GM19238 (cell line): Measurements from ENCODE around the gene FOXRED2.
"Not testable (repeated sequence)": the region's sequence is repeated elsewhere in the genome, so short reads cannot be mapped to it uniquely, and the experiment has no call there.

Experiments used
- DNase-seq: peaks from one replicate; pipeline ENCODE4 v3.0.0; 2011; ENCODE audit warnings: low spot score; ENCODE audit not compliant: insufficient read length

Gene FOXRED2

DNA sequence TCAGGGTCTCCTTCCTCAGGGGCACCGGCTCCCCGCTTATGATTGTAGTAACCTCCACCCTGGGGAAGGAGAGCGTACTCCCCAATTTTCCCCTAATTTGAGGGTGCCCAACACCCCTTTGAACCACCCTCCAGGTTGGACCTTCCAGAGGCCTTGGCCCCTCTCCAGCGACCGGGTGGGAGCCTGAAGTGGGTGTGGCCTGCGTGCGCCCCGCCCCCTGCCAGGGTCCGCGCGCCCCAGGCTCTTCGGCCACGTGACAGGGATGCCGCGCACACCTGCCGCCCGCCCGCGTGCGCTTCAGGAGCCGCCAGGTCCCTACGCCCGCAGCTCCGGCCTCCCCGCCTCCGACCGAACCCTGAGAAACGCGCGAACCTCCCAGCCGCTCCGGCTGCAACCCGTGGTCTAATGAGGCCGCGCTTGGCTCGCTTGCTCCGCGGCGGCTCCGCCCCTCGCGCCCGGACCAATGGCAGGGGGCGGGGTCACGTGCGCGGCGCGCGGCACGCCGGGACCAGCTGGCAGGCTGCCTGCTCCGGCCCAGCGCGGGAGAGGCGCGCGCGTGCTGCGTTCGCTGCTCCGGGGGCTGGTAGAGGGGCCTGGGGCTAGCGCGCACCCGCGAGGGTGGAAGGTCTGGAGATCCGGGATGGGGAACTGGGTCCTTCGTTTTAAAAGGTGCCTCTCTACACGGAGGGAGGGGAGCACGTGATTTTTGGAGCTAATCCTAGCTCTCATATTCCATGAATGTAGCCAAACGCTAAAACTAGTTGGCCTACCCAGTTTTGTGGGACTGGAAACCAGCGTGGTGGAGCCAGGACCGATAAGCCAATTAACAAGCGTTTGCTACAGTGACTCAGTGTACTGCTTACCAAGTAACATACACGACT, at the start of gene FOXRED2:
Gene FOXRED2 (minus strand): TSS at position 404 of the 881 bp plus-strand sequence. CDS start 618 bp downstream, outside the sequence.
- peak; percentile 98 for DNase-seq

DNA sequence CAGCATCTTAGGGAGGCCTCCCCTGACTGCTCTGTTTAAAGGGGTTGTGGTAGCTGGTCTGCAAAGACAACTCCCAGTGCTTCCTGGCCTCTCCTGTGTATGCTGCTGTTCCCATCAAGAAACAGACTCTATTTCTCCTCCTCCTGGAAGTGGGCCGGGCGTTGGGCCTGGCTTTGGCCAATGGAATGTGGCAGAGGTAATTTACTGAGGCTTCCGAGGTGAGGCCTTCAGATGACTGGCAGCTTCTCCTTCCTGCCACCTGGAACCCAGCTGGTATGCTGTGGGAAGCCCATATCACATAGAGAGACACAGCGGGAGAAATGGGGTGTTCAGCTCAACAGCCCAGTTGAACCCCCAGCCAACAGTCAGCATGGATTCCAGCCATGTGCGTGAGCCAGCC, 47.3 kb upstream of the FOXRED2 start:
- no peak for DNase-seq

GRCh38 chr22:36552289-36552688, 45.4 kb upstream of the FOXRED2 start:
- no peak for DNase-seq

DNA sequence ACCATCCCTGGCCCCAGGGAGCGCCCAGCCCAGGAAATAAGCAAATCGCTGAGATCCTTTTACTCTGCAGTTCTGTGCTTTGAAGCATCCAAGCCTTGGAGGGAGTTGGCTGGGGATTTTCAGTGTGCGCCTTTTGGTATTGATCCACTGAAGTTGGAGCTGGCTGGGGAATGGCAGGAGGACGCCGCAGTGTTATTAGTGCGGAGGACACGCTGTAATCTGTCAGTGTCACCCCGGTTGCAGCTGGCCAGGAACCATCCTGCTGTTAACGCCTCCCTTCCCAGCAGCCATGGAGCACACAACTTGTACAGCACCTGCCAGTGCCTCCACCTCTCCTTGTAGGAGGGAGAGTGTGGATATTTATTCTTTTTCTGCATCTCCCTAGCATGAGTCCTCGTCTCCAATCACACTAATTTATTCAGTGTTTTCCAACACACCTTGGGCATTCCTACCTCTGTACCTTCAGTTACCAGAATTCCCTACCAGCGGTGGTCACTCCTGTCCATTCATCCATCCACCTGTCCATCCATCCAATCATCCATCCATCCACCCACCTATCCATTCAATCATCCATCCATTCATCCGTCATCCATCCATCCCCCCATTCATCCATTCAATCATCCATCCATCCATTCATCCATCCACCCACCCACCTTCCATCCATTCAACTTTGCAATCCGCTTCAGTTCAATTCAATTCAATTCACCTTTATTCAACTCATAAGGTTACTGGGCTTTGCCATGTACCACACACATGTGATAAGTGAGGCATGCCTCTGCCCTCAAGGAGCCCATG, 44.1 kb upstream of the FOXRED2 start:
- no peak for DNase-seq

DNA sequence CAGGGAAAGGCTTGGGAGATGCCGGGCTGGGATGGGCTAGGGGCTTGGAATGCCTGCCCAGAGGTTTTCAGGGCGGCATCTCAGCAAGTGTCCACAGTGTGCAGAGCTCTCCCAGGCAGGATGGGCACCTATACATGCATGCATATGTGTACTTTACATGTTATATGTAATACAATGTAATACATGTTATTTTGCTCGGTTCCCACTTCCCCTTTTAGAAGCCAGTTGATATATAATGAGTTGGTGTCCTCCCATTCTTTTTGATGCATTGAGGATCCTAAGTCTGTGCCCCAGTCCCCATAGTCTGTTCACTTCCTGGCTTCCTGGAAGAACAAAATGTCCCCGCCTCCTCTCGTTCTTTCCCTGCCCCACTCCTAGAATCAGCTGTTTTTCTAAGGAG, 42.2 kb upstream of the FOXRED2 start:
- DNase-seq, result no peak

- DNase-seq, result no peak
These were observed 41.8 kb upstream of the FOXRED2 start for GRCh38 chr22:36548606-36549005.

- no peak for DNase-seq
These were observed 40.1 kb upstream of the FOXRED2 start for GRCh38 chr22:36546932-36547331.

GRCh38 chr22:36546092-36546804, 39.4 kb upstream of the FOXRED2 start:
- peak; percentile 26 for DNase-seq

DNA sequence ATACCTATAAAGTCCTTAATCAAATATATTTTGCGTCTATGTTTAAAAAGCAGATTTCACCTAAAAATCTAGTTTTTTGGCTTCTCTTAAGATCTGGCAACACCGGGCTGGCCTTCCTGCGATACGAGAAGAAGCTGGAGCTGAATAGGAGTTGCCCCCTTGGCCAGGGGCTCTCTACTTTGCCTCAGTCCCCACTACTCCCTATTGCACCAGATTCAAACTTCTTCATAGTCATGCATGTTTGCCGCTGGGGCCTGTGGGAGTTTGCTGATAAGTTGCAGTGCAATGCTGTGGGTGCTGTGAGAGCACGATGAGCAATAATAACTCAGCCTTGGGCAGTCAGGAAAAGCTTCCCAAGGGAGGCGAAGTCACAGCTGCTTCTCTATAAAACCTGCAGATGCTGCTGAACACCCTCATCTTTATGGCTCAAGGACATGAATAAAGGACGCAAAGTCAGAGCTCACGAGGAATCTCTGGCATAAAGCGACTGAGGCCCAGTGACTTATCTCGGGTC, 37.3 kb upstream of the FOXRED2 start:
- DNase-seq, result no peak

GRCh38 chr22:36541831-36542411, 35.1 kb upstream of the FOXRED2 start:
- DNase-seq, result no peak

DNA sequence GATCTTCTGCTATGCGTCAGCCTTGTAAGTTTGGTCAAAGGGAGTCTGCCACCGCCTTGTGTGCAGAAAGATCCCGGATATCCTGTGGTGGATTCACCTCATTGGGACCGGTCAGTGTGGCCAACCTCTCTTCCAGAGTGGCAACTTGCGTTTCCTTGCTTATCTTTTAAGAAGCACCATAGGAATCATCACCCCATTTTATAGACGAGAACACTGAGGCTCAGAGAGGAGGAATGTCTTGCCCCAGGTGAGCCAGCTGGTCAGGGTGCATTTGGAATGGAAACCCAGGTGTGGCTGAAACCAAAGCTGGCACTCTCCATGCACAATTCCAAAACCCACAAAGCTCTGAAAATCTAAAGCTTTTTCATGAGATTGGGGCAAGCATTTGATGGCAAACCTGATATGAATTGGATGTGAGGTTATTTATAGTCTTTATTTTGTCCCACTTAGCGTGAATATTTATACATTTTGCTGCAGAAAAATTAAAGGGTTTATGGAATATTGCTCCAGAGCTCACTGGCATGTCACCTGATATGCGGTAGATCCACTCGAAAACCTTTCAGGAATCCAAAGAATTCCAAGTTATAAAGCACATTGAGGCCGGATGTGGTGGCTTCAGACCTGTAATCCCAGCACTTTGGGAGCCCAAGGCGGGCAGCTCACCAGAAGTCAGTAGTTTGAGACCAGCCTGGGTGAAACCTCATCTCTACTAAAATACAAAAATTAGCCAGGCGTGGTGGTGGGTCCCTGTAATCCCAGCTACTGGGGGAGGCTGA, 34.2 kb upstream of the FOXRED2 start:
- DNase-seq, result no peak

GRCh38 chr22:36538529-36538928, 31.7 kb upstream of the FOXRED2 start:
- no peak for DNase-seq

GRCh38 chr22:36536717-36537116, 29.9 kb upstream of the FOXRED2 start:
- DNase-seq, result no peak

GRCh38 chr22:36533320-36533719, 26.5 kb upstream of the FOXRED2 start:
- DNase-seq, result not testable (repeated sequence)

DNA sequence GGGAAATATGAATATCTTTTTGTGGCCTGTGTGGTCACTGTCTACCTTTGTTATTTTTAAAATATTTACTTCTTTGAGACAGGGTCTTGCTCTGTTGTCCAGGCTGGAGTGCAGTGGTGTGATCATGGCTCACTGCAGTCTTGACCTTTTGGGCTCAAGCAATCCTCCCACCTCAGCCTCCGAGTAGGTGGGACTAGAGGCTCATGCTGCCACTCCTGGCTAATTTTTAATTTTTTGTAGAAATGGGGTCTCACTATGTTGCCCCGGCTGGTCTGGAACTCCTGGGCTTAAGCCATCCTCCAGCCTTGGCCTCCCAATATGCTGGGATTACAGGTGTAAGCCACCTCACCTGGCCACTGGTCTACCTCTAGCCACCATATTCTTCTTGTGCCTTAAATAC, 25.6 kb upstream of the FOXRED2 start:
- DNase-seq, result no peak

GRCh38 chr22:36528795-36529751, 22.2 kb upstream of the FOXRED2 start, which contains the start of gene EIF3D:
Gene EIF3D (minus strand): TSS chr22:36529166. CDS start chr22:36526121, 3,045 bp downstream.
- DNase-seq, result peak; percentile 89

DNA sequence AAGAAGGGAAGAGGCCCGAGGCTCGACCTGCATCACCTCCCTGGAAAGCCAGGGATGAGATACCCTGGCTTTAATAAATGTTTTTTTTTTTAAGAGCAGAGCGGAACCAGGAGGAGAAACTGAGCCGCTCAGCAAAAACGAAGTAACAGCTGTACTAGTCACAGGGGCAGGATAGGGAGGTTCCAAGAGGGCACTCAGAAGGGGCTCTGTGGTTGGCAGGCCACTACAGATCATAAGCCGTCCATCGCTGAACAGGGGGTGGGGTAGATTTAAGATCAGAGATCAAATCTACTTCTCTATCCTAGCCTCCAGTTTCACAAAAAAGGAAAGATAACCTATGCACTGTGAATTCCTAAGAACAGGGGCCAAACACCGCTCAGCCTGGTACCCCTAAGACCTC, 21.5 kb upstream of the FOXRED2 start:
- DNase-seq, result no peak

DNA sequence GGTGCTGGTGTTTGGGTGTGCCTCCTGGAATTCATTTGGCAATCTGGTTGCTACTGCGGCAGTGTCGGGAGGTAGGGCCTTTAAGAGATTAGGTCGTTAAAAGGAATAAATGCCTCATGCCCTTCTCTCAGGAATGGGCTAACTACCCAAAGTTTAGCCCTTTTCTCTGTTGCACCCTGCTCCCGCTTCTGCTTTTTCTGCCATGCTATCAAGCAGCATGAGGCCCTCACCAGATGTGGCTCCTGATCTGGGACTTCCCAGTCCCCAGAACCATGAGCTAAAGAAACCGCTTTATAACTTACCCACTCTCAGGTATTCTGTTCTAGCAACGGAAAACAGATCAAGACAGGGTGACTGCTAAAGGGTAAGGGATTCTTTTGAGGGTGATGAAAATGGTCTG, 15.8 kb upstream of the FOXRED2 start:
- no peak for DNase-seq

GRCh38 chr22:36520423-36520822, 13.6 kb upstream of the FOXRED2 start:
- no peak for DNase-seq
